AG04450 (cell line): Measurements from ENCODE around the gene KRT34. TPM values are rescaled to one million over a fixed set of nuclear protein-coding genes. Genes with fewer than 3 reads are reported as not detected.

Source experiments
- CTCF ChIA-PET: fragments of 300-600, 350-600 bp; formaldehyde crosslinking; extraction: SDS; loops from one replicate; lab custom pipeline; 2022; ENCODE audit warnings: antibody characterized with exemption, inconsistent platforms; lab: Charles Lee
- POLR2A ChIA-PET: fragments of 350-600 bp; formaldehyde crosslinking; extraction: SDS; loops from one replicate; lab custom pipeline; 2021; ENCODE audit warnings: antibody characterized with exemption, inconsistent platforms; lab: Yijun Ruan, JAX
- DNase-seq: peaks from one replicate; pipeline ENCODE4 v3.0.0-alpha.2; 2011; ENCODE audit warnings: low read depth, low spot score
- H3K27ac ChIP-seq: one replicate; pipeline ENCODE4 v1.5.1; 2012; ENCODE audit warnings: low read depth, low read length, control low read depth
- H3K27me3 ChIP-seq: one replicate; pipeline ENCODE4 v1.6.0; 2012; ENCODE audit warnings: low read length; ENCODE audit not compliant: control insufficient read depth, insufficient read depth
- H3K4me3 ChIP-seq: 2 replicates; pipeline ENCODE4 v1.5.1; 2011; ENCODE audit warnings: mild to moderate bottlenecking, low read depth, low read length, control low read depth
- H3K9me3 ChIP-seq: 2 replicates; pipeline ENCODE4 v1.5.1; 2012; ENCODE audit warnings: low read length; ENCODE audit not compliant: control insufficient read depth, insufficient read depth
- polyA plus RNA-seq: library from polyadenylated mRNA; depleted of rRNA; stranded (reverse); fragments of >200 nt; gene quantifications from 2 replicates; pipeline ENCODE4 v1.2.3, GENCODE V29; 2011
- TF ChIP-seq, protein P1 (sequence below): IDR thresholded peaks from 2 replicates; pipeline ENCODE4 v1.5.1; 2011; ENCODE audit warnings: low read depth, low read length, control low read depth, inconsistent platforms

The KRT34 gene
- polyA plus RNA-seq, 1 experiment, result 0.27 TPM

DNA sequence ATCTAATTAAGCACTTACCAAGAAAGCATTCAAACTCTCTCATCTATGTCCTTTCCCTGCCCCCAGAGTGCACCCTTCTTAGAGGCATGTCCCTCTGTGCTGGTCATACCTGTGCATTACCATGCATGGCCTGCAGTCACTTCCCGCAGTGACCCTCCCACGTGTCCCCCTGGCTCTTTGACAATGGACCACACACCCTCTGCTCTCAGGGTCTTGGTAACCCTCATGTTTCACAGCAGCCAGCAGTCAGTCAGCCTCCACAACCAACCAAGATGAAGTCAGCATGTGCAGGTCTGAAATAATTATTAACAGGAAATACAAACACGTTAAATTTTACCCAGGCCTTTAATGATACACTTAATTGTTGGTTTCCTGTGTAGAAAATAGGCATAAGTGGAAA, 41.6 kb downstream of the KRT34 start:
- peaks cover 19% of the 10 kb centered on the region for H3K9me3 ChIP-seq
- TF ChIP-seq, protein P1, sequence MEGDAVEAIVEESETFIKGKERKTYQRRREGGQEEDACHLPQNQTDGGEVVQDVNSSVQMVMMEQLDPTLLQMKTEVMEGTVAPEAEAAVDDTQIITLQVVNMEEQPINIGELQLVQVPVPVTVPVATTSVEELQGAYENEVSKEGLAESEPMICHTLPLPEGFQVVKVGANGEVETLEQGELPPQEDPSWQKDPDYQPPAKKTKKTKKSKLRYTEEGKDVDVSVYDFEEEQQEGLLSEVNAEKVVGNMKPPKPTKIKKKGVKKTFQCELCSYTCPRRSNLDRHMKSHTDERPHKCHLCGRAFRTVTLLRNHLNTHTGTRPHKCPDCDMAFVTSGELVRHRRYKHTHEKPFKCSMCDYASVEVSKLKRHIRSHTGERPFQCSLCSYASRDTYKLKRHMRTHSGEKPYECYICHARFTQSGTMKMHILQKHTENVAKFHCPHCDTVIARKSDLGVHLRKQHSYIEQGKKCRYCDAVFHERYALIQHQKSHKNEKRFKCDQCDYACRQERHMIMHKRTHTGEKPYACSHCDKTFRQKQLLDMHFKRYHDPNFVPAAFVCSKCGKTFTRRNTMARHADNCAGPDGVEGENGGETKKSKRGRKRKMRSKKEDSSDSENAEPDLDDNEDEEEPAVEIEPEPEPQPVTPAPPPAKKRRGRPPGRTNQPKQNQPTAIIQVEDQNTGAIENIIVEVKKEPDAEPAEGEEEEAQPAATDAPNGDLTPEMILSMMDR, result no peak
- no peak overlapping the region for H3K27ac ChIP-seq
- no peak for DNase-seq
- H3K4me3 ChIP-seq, result no peak overlapping the region
- no peaks in the 10 kb centered on the region for H3K27me3 ChIP-seq
- ChIA-PET CTCF (interaction anchor here (1.0 to 1.7 kb wide), 2 partner anchors 11 to 479 kb away, joined by 3 to 4 read pairs; no protein-coding TSS in a partner anchor), POLR2A (no interaction called here)

DNA sequence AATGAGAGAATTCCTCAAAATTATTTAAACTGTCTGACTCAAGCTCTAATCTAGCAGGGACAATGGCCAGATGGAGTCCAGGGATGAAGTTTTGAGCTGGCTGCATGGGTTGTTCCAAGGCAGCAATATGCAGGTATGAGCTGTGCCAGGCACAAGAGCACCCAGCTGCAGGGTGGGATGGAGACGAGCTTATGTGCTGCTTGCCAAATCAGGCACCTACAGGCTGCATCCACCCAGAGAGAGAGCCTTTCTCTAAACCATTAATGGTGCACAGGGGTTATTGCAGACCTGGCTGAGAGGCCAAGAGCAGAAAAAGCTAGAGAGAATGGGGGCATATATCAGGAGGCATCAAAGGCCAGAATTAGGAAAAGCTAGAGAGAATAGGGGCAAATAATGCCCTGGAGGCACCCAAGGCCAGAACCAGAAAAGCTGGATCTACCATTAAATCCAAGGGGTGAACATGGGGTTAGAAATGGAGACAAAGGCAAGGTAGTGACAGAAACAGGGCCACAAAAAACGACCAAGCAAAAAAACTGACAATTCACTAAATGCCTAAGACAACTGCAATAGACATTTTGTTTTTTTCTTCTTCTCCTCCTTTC, 42.4 kb downstream of the KRT34 start:
- DNase-seq, result no peak
- CTCF ChIA-PET, result interaction anchor here (0.9 to 1.7 kb wide), 4 partner anchors 10 to 479 kb away, joined by 3 to 9 read pairs (median 4); no protein-coding TSS in a partner anchor
- peaks cover 19% of the 10 kb centered on the region for H3K9me3 ChIP-seq
- H3K27me3 ChIP-seq, result no peaks in the 10 kb centered on the region
- TF ChIP-seq, protein P1, result no peak
- no peak overlapping the region for H3K4me3 ChIP-seq
- POLR2A ChIA-PET, result no interaction called here
- H3K27ac ChIP-seq, result no peak overlapping the region

DNA sequence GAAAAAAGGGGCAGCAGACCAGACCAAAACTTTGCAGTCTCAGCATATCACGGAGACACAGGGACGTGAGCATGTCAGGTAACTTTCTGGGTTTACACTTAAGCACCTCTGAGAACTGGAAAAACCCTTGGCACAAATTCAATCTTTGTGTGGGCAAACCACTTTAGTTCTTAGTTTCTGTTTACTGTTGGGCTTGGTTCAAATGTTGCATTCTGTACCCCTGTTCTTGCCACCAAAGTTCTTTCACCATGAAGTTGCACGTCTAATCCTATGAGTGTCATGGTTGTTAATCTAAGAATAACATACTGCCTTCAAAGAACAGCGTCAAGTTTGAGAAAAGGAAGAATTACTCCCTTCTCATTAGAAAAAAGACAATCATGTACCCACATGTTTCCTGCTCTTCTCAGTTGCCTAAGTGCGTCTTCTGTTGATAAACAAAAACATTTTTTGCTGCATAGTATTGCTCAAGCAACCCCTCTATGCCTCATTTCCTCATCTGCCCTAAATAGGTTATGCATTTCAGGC, 43.1 kb downstream of the KRT34 start:
- Histone ChIP-seq H3K4me3 (no peak overlapping the region), H3K27ac (no peak overlapping the region), H3K9me3 (peaks cover 19% of the 10 kb centered on the region), H3K27me3 (no peaks in the 10 kb centered on the region)
- TF ChIP-seq, protein P1, result no peak
- CTCF ChIA-PET, result interaction anchor here (1.5 to 1.7 kb wide), 2 partner anchors 9 to 17 kb away, joined by 4 to 9 read pairs; no protein-coding TSS in a partner anchor
- no peak for DNase-seq
- POLR2A ChIA-PET, result no interaction called here

DNA sequence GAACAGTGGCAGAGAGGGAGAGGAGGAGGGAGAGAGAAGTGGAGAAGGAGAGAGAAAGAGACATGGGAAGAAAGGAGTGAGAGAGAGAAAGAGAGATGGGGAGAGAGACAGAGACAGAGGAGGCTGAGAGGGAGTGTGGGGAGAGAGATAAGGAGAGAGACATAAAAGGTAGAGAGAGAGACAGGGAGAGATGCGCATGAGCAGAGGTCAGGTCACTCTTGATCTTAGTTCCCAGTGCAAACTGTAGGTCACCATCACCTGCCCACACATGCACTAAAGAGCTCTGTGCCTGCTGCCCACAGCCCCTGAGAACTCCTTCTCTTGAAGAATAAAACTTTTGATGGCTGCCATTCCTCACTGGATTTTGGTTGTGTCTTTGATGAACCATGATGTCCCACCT, 46.4 kb downstream of the KRT34 start:
- ChIA-PET POLR2A (no interaction called here), CTCF (no interaction called here)
- TF ChIP-seq, protein P1, result no peak
- Histone ChIP-seq H3K27ac (no peak overlapping the region), H3K9me3 (no peaks in the 10 kb centered on the region; the same call in 1 of the 2 replicates), H3K27me3 (no peaks in the 10 kb centered on the region), H3K4me3 (no peak overlapping the region)
- no peak for DNase-seq
